HG03565 (cell line): Measurements from ENCODE around the gene GP1BB.

Source experiments
- ATAC-seq: cut with Tn5 transposase; IDR thresholded peaks from one replicate; pipeline ENCODE4 v1.9.1; 2021; ENCODE audit warnings: mild to moderate bottlenecking, moderate library complexity; ENCODE audit not compliant: unreplicated experiment

GP1BB gene

DNA sequence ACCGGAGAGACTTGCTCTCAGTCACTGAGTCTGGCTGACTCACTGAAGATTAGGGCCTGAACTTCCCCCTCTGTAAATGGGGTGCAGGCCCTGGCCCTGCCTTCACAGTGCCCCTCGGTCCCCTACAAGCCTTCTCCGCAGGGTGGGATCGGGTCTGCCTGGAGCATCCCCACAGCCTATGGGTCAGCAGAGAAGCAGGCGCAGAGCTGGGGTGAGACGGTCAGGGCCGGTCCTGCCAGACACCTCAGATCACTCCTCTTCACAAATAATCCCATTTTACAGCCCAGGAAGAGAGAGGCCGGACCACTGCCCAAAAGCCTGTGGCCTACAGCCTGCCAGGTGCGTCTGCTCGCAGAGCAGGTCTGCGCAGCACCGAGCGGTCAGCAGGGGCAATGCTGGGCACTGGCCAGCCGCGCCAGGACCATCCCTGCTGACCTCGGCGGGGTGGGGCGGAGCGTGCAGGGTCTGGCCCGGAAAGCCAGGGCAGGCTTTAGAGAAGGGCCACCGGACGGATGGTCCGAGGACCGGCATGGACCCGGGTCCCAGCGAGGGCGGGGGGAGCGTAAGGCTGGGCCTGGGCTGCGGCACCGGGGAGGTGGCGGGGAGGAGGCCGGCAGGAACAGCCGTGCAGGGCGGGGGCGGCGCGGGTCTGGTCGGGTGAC, 9.6 kb upstream of the GP1BB start:
- no peak for ATAC-seq

DNA sequence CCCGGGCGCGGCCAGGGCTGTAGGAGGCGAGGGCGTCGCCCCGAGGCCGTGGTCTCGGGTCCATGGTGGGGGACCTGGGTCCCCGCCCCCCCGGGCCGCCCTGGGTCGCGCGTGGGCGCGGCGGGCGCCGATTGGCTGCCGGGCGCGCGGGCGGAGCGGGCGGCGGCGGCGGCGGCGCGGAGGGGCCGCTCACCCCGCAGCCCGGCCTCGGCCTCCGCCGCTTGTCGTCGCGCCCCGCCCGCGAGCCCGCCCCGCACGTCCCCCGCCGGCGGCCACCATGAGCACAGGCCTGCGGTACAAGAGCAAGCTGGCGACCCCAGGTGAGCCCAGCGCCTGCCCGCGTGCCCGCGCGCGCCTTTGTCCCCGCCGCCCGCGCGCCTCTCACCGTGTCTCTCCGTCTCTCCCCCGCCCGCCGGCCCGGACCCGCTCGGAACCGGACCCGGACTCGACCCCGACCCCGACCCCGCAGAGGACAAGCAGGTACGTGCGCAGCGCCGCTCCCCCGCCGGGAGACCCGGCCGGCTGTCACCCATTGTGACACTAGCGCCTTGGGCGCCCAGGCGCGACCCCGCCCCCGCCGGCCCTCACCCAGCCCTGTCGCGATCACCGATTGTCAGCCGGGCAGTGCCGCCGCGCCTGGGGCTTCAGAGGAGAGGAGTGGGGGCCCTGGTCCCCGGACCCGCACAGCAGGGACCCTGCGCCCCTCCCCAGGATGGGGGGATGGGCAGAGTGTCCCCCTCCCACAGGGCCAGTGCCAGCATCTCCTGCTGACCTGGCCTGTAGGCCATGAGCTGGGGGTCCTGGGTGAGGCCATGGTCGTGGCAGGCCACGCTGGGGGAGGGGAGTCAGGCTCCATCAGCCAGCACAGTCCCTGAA, 8.8 kb upstream of the GP1BB start, which contains the start of gene SEPTIN5:
Gene SEPTIN5 (plus strand): TSS at position 192 of the 876 bp plus-strand sequence. CDS start 86 bp downstream, at position 278.
- ATAC-seq, result no peak

DNA sequence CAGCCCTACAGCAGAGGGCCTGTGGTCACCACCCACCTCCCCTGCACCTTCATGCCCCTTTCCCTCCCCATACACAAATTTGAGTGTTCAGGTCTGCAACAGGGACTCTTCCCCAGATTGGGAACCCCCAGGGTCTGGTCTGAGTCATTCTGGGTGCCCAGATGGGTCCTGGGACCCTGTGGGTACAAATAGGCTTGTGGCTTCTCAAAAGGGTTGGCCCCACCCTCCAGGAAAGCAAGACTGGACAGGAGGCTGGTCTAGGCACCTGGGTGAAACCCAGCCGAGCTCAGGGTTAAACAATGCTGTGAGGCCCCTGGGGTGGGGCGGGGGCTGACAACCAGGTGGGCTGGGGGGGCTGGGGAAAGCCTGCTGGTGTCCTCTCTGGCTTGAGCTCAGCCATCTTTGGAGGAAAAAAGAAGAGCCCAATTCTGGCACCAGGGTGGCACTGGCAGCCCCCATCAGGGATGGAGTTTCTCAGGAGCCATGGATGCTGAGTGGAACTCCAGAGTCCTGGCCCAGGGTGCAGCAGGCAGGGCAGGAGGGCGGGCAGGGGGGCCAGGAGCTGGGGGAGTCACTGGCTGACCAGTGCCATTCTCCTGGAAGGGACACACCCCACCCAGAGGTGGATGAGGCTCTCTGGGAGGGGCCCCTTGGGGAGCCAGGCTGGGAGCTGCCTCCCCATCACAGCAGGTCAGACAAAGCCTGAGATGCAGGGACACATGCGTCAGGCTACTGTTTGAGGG, 8.0 kb upstream of the GP1BB start:
- no peak for ATAC-seq

DNA sequence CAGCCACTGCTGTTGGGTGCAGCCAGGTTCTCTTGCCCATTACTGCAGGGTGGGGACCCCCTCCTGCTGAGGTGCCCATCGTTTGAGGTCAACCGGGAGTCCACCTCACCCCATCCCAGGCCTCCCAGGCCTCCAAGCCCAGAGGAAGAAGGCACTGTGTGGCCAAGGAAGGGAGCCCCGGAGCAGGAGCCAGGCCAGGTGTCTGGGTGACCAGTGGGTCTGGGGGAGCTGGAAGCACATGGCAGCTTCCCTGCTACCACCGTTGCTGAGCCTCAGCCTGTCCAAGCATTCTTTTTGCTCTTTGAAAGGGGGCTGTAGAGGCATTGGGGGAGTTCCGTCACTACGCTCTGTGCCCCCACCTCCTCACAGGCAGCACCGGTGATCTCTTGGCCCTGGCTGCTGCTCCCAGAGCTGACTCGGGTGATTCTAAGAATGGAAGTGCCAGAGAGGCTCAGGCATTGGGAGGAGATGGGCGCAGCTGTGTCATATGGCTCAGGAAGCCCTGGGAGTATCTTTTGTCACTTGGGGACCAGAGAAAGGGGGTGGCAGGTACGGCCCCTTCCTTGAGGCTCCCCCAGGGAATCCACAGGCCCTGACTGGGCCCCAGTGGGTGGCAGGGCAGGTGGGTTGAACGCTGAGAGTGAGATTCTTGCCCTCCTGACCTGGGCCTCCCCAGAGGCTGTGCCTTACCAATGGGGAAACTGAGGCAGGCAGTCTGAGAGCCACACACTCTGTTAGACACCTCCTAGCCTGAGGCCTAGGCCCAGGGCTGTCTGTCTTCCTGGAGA, 7.1 kb upstream of the GP1BB start:
- no peak for ATAC-seq

DNA sequence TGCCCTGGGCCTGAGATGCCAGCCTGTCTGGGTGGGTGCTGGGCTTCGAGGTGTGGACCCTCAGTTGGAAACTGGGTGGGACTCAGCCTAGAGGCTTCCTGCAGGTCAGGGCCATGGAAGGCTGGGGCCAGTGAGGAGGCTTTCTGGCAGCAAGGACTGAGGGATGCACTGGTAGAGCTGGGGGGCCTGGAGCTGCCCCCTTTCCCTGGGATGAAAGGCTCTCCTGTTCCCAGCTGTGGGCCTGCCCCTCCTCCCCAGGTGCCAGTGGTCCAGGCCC, 6.6 kb upstream of the GP1BB start:
- ATAC-seq, result no peak

DNA sequence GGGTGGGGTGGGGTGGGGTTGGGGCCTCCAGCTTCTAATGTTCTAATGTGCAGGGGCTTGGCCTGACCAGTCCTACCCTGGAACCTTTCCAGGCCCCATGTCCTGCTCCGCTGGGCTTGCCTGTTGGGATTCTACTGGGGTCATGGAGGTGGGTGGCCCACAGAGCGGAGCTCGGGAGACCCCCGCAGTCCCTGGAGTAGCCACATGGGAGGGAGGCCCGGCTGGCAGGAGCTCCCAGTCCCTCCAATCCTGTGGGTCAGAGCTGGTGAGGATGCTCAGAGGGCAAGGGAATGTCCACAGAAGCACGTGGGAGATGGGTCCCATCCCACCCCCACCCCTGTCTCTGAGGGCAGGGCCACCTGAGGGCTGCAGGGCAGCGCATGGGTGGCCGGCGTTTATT, 6.2 kb upstream of the GP1BB start:
- no peak for ATAC-seq

DNA sequence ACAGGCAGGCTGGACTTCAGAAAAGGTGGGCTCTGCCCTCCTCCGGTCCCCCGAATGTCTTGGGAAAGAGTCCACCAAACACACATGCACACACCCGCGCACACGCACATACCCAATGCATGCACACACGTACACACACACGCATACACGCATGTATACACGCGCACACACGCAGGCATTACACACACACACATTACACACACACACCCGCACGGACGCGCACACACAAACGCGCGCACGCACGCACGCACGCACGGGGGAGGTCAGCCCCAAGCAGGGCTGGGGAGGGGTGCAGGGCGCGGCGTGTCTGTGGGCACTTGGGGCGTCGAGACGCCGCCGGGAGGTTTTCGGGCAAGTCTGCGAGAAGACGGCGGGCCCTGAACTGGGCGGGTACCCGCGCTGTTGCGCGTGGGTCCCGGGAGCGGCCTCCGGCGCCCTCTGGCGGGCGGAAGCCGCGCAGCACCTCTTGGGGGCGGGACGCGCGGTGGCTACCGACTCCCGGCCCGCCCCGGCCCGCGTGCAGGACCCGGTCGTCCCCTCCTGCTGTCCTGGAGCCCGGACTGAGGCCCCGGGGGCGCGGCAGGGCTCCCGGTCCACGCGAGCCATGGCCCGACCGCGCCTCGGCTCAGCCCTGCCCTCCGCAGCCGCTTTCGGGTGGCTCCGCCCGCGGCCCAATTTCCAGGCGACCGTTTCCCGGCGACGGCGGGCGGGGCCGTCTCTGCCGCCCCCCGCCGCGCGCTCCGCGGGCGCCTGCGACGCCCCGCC, 5.5 kb upstream of the GP1BB start:
- ATAC-seq, result no peak

DNA sequence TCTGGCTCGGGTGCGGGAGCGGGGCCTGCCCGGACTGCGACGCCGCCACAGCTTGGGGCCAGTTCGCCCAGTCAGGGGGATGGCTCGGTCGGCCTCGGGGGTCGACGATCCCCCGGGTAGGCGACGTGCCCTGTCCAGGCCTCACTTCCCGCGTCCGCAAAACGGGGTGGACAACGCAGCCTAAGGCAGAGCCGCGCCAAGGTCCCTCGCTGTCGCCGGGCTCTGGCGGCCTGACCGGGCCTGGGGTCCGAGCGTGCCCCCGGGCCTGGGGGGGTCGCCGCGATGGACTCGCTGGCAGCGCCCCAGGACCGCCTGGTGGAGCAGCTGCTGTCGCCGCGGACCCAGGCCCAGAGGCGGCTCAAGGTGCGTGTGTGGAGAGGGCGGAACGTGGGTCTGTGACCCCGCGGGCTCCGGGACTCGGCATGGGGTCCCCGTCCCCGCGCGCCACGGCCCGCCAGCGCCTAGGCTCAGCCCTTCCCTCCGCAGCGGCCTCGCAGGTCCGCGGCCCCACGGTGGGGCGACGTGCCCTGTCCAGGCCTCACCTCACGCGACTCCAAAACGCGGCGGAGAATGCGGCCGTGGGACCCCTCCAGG, 4.8 kb upstream of the GP1BB start:
- ATAC-seq, result no peak

DNA sequence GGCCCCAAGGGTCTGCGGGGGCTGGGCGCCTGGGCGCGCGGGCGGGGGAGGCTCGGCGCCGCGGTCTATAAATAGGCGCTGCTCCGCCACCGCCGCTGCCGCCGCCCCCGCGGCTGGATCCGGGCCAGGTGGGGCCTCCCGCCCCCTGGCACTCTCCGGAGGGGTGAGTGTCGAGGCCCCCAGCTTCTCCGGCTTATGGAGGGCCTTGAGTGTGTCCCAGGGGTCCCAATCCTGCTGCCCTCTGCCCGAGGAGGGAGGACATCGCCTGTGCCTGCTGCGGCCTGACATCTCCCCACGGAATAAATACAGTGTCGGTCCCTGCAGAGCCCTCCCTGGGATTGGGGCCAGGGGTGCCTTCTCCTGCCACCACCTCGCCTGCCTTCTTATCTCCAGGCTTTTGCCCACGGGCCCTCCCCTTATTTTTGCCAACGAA, 4.3 kb upstream of the GP1BB start:
- no peak for ATAC-seq

DNA sequence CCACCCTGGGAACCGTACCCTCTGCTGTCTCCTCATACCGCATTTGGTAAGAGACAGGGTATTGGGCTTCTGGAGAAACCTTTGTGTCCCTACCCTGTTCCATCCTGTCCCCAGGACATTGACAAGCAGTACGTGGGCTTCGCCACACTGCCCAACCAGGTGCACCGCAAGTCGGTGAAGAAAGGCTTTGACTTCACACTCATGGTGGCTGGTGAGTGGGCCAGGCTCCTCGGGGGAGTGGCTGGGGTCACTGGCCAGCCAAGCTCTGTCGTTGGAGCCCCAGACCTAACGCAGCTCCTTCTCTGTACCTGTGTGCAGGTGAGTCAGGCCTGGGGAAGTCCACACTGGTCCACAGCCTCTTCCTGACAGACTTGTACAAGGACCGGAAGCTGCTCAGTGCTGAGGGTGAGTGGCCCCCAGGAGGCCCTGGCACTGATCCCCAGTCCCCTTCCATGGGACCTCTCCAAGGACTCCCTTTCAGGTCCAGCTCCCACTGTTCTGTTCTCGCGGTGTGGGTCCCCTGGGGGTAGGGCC, 3.8 kb upstream of the GP1BB start:
- ATAC-seq, result no peak

DNA sequence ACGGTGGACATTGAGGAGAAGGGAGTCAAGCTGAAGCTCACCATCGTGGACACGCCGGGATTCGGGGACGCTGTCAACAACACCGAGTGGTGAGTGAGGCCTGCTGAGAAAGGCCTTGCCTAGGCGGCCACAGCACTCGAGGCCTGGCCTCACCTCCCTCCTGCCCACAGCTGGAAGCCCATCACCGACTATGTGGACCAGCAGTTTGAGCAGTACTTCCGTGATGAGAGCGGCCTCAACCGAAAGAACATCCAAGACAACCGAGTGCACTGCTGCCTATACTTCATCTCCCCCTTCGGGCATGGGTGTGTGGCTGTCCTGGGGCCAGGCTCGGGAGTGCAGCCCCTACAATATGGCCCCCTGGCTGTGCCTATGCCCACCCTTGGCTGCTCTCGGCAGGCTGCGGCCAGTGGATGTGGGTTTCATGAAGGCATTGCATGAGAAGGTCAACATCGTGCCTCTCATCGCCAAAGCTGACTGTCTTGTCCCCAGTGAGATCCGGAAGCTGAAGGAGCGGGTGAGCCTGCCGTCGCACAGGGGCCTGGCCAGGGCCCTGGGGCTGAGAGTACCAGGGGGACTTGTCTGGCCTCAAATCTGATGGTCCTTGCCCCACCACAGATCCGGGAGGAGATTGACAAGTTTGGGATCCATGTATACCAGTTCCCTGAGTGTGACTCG, 3.0 kb upstream of the GP1BB start:
- ATAC-seq, result no peak

DNA sequence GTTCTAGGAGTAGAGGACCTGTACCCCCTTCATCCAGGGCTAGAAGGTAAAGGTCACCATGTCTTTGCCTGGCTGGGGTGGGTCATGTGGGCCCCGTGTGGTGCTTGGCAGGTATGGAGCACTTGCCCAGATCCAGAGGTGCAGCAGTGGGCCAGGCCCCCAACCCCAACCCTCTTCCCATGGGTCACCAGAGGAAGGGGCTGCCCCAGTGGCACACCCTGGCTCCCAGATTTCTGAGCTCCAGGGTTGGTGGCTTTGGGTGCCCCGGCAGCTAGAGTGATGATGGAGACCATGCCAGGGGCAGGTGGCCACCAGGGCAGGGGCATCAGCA, 2.4 kb upstream of the GP1BB start:
- no peak for ATAC-seq

DNA sequence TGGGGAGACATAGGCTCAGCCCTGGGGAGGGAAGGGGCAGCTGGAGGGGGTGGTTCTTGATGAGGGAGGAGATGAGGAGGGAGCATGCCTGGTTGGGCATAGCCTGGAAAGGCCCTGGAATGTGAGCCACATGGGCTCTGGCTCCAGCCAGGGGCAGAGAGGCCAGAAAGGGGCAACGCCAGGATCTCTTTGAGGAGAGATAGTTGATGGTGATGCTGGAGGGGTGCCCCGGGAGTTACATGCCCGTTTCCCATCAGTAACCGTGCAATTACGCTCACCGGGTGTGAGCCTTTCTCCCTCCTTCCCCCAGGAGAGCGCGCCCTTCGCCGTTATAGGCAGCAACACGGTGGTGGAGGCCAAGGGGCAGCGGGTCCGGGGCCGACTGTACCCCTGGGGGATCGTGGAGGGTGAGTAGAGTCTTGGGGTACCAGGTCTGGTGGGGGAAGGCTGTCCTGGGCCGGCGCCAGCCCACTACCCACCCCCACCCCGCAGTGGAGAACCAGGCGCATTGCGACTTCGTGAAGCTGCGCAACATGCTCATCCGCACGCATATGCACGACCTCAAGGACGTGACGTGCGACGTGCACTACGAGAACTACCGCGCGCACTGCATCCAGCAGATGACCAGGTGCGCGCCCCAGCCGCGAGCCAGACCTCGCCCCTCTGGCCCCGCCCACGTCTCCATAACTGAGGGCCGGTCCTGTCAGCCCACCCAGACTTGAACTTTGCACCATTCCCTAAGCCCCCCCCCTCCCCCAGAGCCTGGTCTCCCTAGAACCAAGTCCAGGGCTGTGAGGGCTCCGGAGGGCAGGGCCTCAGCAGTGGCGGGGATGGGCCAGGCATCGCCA, 1.8 kb upstream of the GP1BB start:
- no peak for ATAC-seq

DNA sequence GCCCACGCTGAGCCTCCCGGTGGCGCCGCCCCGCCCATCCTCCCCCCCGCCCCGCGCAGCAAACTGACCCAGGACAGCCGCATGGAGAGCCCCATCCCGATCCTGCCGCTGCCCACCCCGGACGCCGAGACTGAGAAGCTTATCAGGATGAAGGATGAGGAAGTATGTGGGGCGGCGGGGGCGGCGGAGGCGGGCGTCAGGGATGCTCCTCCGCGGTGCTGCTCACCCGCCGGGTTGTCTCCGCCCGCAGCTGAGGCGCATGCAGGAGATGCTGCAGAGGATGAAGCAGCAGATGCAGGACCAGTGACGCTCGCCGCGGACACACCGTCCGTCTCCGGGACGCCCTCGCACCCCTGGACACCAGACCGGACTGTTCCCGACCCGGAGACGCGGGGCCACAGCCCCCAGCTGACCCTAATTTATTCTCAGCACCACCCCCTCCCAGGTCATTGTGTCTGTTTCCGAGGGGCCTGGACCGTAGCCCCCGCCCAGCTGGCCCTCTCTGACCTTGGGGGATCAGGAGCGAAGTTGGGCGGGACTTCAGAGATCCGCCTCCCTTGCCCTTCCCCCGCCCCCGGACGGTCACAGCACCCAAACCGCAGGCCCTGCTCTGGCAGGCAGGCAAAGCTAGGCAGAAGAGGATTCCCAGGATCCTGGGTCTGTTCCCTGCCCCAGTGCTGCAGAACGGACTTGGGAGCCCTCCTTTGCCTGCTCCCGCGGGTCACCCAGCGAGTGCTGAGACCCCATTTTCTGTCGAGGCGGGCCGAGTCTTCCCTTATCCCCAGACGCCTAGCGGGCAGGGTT, 959 bp upstream of the GP1BB start:
- no peak for ATAC-seq

DNA sequence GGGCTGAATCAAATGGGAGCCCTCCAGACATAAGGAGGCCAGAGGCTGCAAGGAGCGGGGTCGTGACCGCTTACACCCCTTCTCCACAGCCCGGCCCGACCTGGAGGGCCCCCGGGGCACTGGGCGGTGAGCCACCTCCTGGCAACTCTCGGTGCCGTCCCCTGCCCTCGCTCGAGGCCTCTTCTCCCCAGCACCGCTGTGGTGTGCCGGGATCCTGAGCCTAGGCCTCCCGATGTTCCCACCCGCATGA, 432 bp upstream of the GP1BB start:
- no peak for ATAC-seq

DNA sequence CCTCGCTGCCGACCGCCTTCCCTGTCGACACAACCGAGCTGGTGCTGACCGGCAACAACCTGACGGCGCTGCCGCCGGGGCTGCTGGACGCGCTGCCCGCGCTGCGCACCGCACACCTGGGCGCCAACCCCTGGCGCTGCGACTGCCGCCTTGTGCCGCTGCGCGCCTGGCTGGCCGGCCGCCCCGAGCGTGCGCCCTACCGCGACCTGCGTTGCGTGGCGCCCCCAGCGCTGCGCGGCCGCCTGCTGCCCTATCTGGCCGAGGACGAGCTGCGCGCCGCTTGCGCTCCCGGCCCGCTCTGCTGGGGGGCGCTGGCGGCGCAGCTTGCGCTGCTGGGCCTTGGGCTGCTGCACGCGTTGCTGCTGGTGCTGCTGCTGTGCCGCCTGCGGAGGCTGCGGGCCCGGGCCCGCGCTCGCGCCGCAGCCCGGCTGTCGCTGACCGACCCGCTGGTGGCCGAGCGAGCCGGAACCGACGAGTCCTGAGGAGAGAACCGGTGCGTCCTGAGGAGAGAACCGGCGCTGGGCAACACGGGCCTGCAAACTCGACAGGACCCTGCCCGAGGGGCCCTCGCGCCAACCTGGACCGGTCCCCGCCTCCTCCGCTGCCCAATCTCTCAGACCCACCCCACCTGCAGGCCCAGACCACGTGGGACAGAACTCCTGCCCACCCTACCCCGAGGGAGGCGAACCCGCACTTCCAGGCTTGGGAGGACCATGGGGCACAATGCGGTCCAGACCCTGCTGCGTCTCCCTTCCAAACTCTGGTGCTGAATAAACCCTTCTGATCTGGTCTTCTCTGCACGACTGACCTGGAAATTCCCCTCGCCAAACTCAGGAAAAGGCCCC, 866 bp downstream of the GP1BB start:
- no peak for ATAC-seq
